Mesenchymal stem cell (in vitro differentiated cells and primary cell): ENCODE data around the gene COX7C. TPM values are rescaled to one million over a fixed set of nuclear protein-coding genes. Genes with fewer than 3 reads are reported as not detected.
A peak's percentile ranks its signal among the peaks of the same experiment; 100 is the strongest.
"Not testable (repeated sequence)": the region's sequence is repeated elsewhere in the genome, so short reads cannot be mapped to it uniquely, and the experiment has no call there.

Experiments
- DNase-seq: peaks from one replicate; pipeline ENCODE4 v3.0.0-alpha.2; 2013
- H2AFZ ChIP-seq: one replicate; pipeline ENCODE4 v1.6.1; 2013; ENCODE audit warnings: low read depth, mild to moderate bottlenecking, control low read depth, inconsistent platforms, low read length, moderate library complexity
- H2AK5ac ChIP-seq: 2 replicates; pipeline ENCODE4 v1.6.1; 2013; ENCODE audit warnings: low read length, moderate library complexity, mild to moderate bottlenecking, inconsistent platforms; ENCODE audit not compliant: severe bottlenecking
- H2BK120ac ChIP-seq: one replicate; pipeline ENCODE4 v1.6.1; 2013; ENCODE audit warnings: low read depth, mild to moderate bottlenecking, inconsistent platforms, low read length, moderate library complexity
- H2BK12ac ChIP-seq, 2 experiments: one replicate each; pipeline ENCODE4 v1.6.1; 2013; ENCODE audit warnings: inconsistent platforms in 2 of 2, low read length in 2 of 2, mild to moderate bottlenecking in 2 of 2, moderate library complexity in 2 of 2, control low read depth in 1 of 2
- H2BK15ac ChIP-seq: one replicate; pipeline ENCODE4 v1.6.1; 2013; ENCODE audit warnings: mild to moderate bottlenecking, low read depth, inconsistent platforms; ENCODE audit not compliant: poor library complexity, severe bottlenecking
- H2BK5ac ChIP-seq: 2 replicates; pipeline ENCODE4 v1.6.1; 2013; ENCODE audit warnings: low read depth, mild to moderate bottlenecking, low read length, control low read depth, inconsistent platforms; ENCODE audit not compliant: poor library complexity, severe bottlenecking
- H3K14ac ChIP-seq, 2 experiments: one replicate each; pipeline ENCODE4 v1.6.1; 2013; ENCODE audit warnings: inconsistent platforms in 2 of 2, low read length in 2 of 2, control low read depth in 1 of 2, mild to moderate bottlenecking in 1 of 2, moderate library complexity in 1 of 2
- H3K18ac ChIP-seq, 2 experiments: one replicate each; pipeline ENCODE4 v1.6.1; 2013; ENCODE audit warnings: inconsistent platforms in 2 of 2, low read length in 2 of 2, control low read depth in 1 of 2, low read depth in 1 of 2, mild to moderate bottlenecking in 1 of 2
- H3K23ac ChIP-seq, 2 experiments: one replicate each; pipeline ENCODE4 v1.6.1; 2013; ENCODE audit warnings: inconsistent platforms in 2 of 2, low read length in 2 of 2, mild to moderate bottlenecking in 2 of 2, moderate library complexity in 2 of 2, control low read depth in 1 of 2
- H3K27ac ChIP-seq: 2 replicates; pipeline ENCODE4 v1.5.1; 2013; ENCODE audit warnings: mild to moderate bottlenecking, moderate library complexity, low read length, control low read depth, inconsistent platforms; ENCODE audit not compliant: poor library complexity, severe bottlenecking
- H3K27me3 ChIP-seq, 2 experiments: 2 replicates each; pipeline versions ENCODE4 v1.6.1 to v1.7.0; 2013; ENCODE audit warnings: low read length in 2 of 2, mild to moderate bottlenecking in 2 of 2, moderate library complexity in 2 of 2, control low read depth in 1 of 2, inconsistent platforms in 1 of 2; ENCODE audit not compliant: control insufficient read depth in 1 of 2, insufficient read depth in 1 of 2
- H3K36me3 ChIP-seq, 2 experiments: 2 replicates each; pipeline versions ENCODE4 v1.6.1 to v1.7.0; 2013; ENCODE audit warnings: low read length in 2 of 2, control low read depth in 1 of 2, inconsistent platforms in 1 of 2, low read depth in 1 of 2, mild to moderate bottlenecking in 1 of 2; ENCODE audit not compliant: insufficient read depth in 2 of 2, control insufficient read depth in 1 of 2
- H3K4ac ChIP-seq, 2 experiments: one replicate each; pipeline ENCODE4 v1.6.1; 2013; ENCODE audit warnings: inconsistent platforms in 2 of 2, low read length in 2 of 2, mild to moderate bottlenecking in 2 of 2, moderate library complexity in 2 of 2, control low read depth in 1 of 2, low read depth in 1 of 2
- H3K4me1 ChIP-seq: 2 replicates; pipeline ENCODE4 v1.6.1; 2013; ENCODE audit warnings: low read depth, low read length, control low read depth; ENCODE audit not compliant: control insufficient read depth, insufficient read depth
- H3K4me2 ChIP-seq: 2 replicates; pipeline ENCODE4 v1.6.1; 2013; ENCODE audit warnings: low read length, mild to moderate bottlenecking, inconsistent platforms; ENCODE audit not compliant: poor library complexity, severe bottlenecking
- H3K4me3 ChIP-seq, 2 experiments: 2 replicates each; pipeline versions ENCODE4 v1.5.1 to v1.7.0; 2013; ENCODE audit warnings: low read length in 2 of 2, mild to moderate bottlenecking in 2 of 2, control low read depth in 1 of 2, low read depth in 1 of 2; ENCODE audit not compliant: insufficient read depth in 1 of 2
- H3K79me1 ChIP-seq: replicated peaks from 2 replicates; pipeline ENCODE4 v1.6.1; 2013; ENCODE audit warnings: mild to moderate bottlenecking, control low read depth, low read length, inconsistent platforms; ENCODE audit not compliant: poor library complexity, severe bottlenecking
- H3K9ac ChIP-seq: 2 replicates; pipeline ENCODE4 v1.7.0; 2013; ENCODE audit warnings: mild to moderate bottlenecking, low read length, moderate library complexity
- H3K9me3 ChIP-seq: 2 replicates; pipeline ENCODE4 v1.7.0; 2013; ENCODE audit warnings: mild to moderate bottlenecking, low read length; ENCODE audit not compliant: control insufficient read depth
- H4K8ac ChIP-seq: one replicate; pipeline ENCODE4 v1.6.1; 2013; ENCODE audit warnings: inconsistent platforms, mild to moderate bottlenecking, low read length, moderate library complexity
- H4K91ac ChIP-seq: one replicate; pipeline ENCODE4 v1.6.1; 2013; ENCODE audit warnings: mild to moderate bottlenecking, low read length, inconsistent platforms
- WGBS: methylation state at CpG from one replicate; pipeline ENCODE4 v1.1.7; 2013; ENCODE audit warnings: mixed read lengths; 5-methylcytosine and 5-hydroxymethylcytosine counted together
- polyA plus RNA-seq, 2 experiments: library from polyadenylated mRNA; stranded (reverse); fragments of 200-250 nt; gene quantifications; one replicate each; pipeline ENCODE4 v1.2.3, GENCODE V29; 2013

COX7C gene
- polyA plus RNA-seq (2013, experiment 1 of 2), result 1,089 TPM
- polyA plus RNA-seq (2013, experiment 2 of 2), result 1,129 TPM

GRCh38 chr5:86617756-86618576 lies at the start of gene COX7C:
Gene COX7C (plus strand): TSS chr5:86617941. CDS start chr5:86618056, 115 bp downstream.
- Histone ChIP-seq H3K14ac (peak within 1 kb of the TSS in 1 of 2 experiments; percentile 56), H2BK15ac (peak within 1 kb of the TSS; percentile 44), H3K27ac (no peak within 1 kb of the TSS), H3K9me3 (no peaks in the 10 kb centered on the region), H2BK120ac (no peak within 1 kb of the TSS), H3K27me3 (no peaks in the 10 kb centered on the region), H4K8ac (peak within 1 kb of the TSS; percentile 98), H3K23ac (peak within 1 kb of the TSS; percentile 27 to 85), H3K9ac (peak within 1 kb of the TSS; percentile 95), H2AFZ (peak within 1 kb of the TSS; percentile 89), H3K4me2 (peak within 1 kb of the TSS; percentile 59), H2BK12ac (no peak within 1 kb of the TSS), H3K18ac (peak within 1 kb of the TSS; percentile 86 to 90), H3K36me3 (peaks cover 3 to 32% of the 10 kb centered on the region in 2 experiments), H2AK5ac (peak within 1 kb of the TSS; percentile 37), H3K4me1 (peaks cover 3% of the 10 kb centered on the region), H3K4ac (peak within 1 kb of the TSS; percentile 59 to 91), H2BK5ac (peak within 1 kb of the TSS; percentile 19), H3K4me3 (peak within 1 kb of the TSS; percentile 93 to 97), H4K91ac (peak within 1 kb of the TSS; percentile 92), H3K79me1 (peaks cover 3% of the 10 kb centered on the region)
- WGBS, result 2% methylated on average over 33 of the region's 41 CpGs
- DNase-seq, result peak; percentile 96

DNA sequence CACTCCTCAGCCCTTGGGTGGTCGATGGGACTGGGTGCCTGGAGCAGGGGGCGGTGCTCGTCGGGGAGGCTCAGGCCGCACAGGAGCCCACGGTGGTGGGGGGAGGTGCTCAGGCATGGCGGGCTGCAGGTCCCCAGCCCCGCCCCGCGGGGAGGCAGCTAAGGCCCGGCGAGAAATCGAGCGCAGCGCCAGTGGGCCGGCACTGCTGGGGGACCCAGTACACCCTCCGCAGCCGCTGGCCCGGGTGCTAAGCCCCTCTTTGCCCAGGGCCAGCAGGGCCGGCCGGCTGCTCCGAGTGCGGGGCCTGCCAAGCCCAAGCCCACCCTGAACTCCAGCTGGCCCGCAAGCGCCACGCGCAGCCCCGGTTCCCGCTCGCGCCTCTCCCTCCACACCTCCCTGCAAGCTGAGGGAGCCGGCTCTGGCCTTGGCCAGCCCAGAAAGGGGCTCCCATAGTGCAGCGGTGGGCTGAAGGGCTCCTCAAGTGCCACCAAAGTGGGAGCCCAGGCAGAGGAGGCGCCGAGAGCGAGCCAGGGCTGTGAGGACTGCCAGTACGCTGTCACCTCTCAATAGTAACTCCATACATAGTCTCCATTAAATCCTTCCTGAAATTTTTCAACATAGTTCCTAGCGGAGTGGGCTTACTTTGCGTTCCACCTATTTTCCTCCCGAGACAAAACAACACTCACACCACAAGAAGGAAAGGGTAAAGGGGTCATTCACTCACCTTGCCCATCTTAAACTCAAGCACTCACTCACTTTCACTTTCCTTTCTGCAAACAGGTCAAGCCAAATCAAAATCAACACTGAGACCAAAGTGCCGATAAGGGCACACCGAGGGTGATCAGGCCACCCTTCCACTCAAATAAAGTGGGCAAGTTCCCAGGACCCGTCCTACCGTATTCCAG lies 48.0 kb upstream of the COX7C start:
- H3K14ac ChIP-seq, H3K18ac ChIP-seq, H3K27ac ChIP-seq, H3K4ac ChIP-seq, H2BK5ac ChIP-seq, H2BK15ac ChIP-seq, H4K91ac ChIP-seq, H3K36me3 ChIP-seq, H3K27me3 ChIP-seq, H2AK5ac ChIP-seq, H3K9ac ChIP-seq, H3K4me2 ChIP-seq, H2BK120ac ChIP-seq, H3K4me3 ChIP-seq, H3K9me3 ChIP-seq, H3K23ac ChIP-seq, H3K79me1 ChIP-seq, DNase-seq, H3K4me1 ChIP-seq, H2BK12ac ChIP-seq, H4K8ac ChIP-seq, H2AFZ ChIP-seq: not testable (repeated sequence)
- 90% methylated on average over 32 of the region's 44 CpGs for WGBS

- no peak overlapping the region for H2BK12ac ChIP-seq
- H4K8ac ChIP-seq, result no peak overlapping the region
- H3K9ac ChIP-seq, result no peak overlapping the region
- H3K4me1 ChIP-seq, result peaks cover 3% of the 10 kb centered on the region
- no peak overlapping the region for H3K4me2 ChIP-seq
- WGBS, result 94% methylated on average over 20 of the region's 20 CpGs
- H4K91ac ChIP-seq, result no peak overlapping the region
- H2AFZ ChIP-seq, result no peak overlapping the region
- H3K4ac ChIP-seq, result no peak overlapping the region
- no peak for DNase-seq
- no peak overlapping the region for H3K4me3 ChIP-seq
- H2BK5ac ChIP-seq, result no peak overlapping the region
- no peaks in the 10 kb centered on the region for H3K79me1 ChIP-seq
- H2BK15ac ChIP-seq, result no peak overlapping the region
- H2AK5ac ChIP-seq, result no peak overlapping the region
- no peak overlapping the region for H3K14ac ChIP-seq
- H3K23ac ChIP-seq, result no peak overlapping the region
- no peaks in the 10 kb centered on the region for H3K9me3 ChIP-seq
- H3K27ac ChIP-seq, result no peak overlapping the region
- H3K18ac ChIP-seq, result no peak overlapping the region
- H3K36me3 ChIP-seq, result no peaks in the 10 kb centered on the region
- no peaks in the 10 kb centered on the region for H3K27me3 ChIP-seq
- H2BK120ac ChIP-seq, result no peak overlapping the region
Observed at GRCh38 chr5:86570427-86571083, 47.2 kb upstream of the COX7C start.
